Chondrocyte (in vitro differentiated cells): ENCODE data around the gene PREX1. TPM values are rescaled to one million over a fixed set of nuclear protein-coding genes. Genes with fewer than 3 reads are reported as not detected.

Experiments
- DNase-seq: peaks from one replicate; pipeline ENCODE4 v3.0.0; 2021; ENCODE audit warnings: mixed read lengths, low spot score
- H3K27ac Mint-ChIP-seq: one replicate; pipeline ENCODE4 v1.8.0; 2021; ENCODE audit warnings: mild to moderate bottlenecking, moderate library complexity, mixed read lengths; ENCODE audit not compliant: unreplicated experiment
- H3K27me3 Mint-ChIP-seq: 2 replicates; pipeline ENCODE4 v1.8.0; 2021; ENCODE audit warnings: low read depth, mixed read lengths
- H3K36me3 Mint-ChIP-seq: 2 replicates; pipeline ENCODE4 v1.8.0; 2021; ENCODE audit warnings: low read depth, mixed read lengths
- H3K4me1 Mint-ChIP-seq: 2 replicates; pipeline ENCODE4 v1.8.0; 2021; ENCODE audit warnings: low read depth, mild to moderate bottlenecking, mixed read lengths
- H3K4me3 Mint-ChIP-seq: one replicate; pipeline ENCODE4 v1.8.0; 2021; ENCODE audit warnings: mild to moderate bottlenecking, moderate library complexity, mixed read lengths; ENCODE audit not compliant: unreplicated experiment
- H3K9me3 Mint-ChIP-seq: 2 replicates; pipeline ENCODE4 v1.8.0; 2021; ENCODE audit warnings: low read depth, mixed read lengths
- CTCF ChIP-seq: fragments of 200-600 bp; sonication (generic); IDR thresholded peaks from 2 replicates; pipeline ENCODE4 v1.5.0; 2021; ENCODE audit warnings: antibody characterized with exemption, mild to moderate bottlenecking, moderate library complexity
- total RNA-seq: library from RNA; stranded (reverse); gene quantifications from 3 replicates; pipeline ENCODE4 v1.2.1, GENCODE V29; 2021

Gene PREX1
- total RNA-seq, 1 donor from 2014 or later: 3.0 TPM

- DNase-seq: peak; percentile 28
- Mint-ChIP-seq H3K4me1 (peaks cover 32% of the 10 kb centered on the region), H3K27ac (no peak overlapping the region), H3K9me3 (no peaks in the 10 kb centered on the region), H3K36me3 (no peaks in the 10 kb centered on the region), H3K4me3 (no peak overlapping the region), H3K27me3 (no peaks in the 10 kb centered on the region)
- TF ChIP-seq CTCF: no peak
Measured at GRCh38 chr20:48623906-48624265, 203.9 kb downstream of the PREX1 start.

GRCh38 chr20:48623176-48623905 lies 204.5 kb downstream of the PREX1 start:
- H3K9me3 Mint-ChIP-seq: no peaks in the 10 kb centered on the region
- H3K27me3 Mint-ChIP-seq: no peaks in the 10 kb centered on the region
- peak; percentile 48 for DNase-seq
- no peak overlapping the region for H3K27ac Mint-ChIP-seq
- H3K4me1 Mint-ChIP-seq: peaks cover 32% of the 10 kb centered on the region
- no peak for TF ChIP-seq CTCF
- no peak overlapping the region for H3K4me3 Mint-ChIP-seq
- H3K36me3 Mint-ChIP-seq: no peaks in the 10 kb centered on the region

- DNase-seq: peak; percentile 38
- Mint-ChIP-seq H3K4me3 (no peak overlapping the region), H3K27ac (no peak overlapping the region), H3K9me3 (no peaks in the 10 kb centered on the region), H3K27me3 (no peaks in the 10 kb centered on the region), H3K4me1 (peaks cover 32% of the 10 kb centered on the region), H3K36me3 (no peaks in the 10 kb centered on the region)
- TF ChIP-seq CTCF: no peak
Measured at GRCh38 chr20:48622421-48622820, 205.4 kb downstream of the PREX1 start.

- H3K4me1 Mint-ChIP-seq: peaks cover 32% of the 10 kb centered on the region
Measured at GRCh38 chr20:48621376-48622078, 206.3 kb downstream of the PREX1 start.

More at GRCh38 chr20:48621376-48622078, 206.3 kb downstream of the PREX1 start:
- H3K27ac Mint-ChIP-seq: no peak overlapping the region
- peak overlapping the region; percentile 77 for H3K4me3 Mint-ChIP-seq
- no peaks in the 10 kb centered on the region for H3K9me3 Mint-ChIP-seq
- peak; percentile 92 for DNase-seq
- TF ChIP-seq CTCF: no peak
- H3K36me3 Mint-ChIP-seq: no peaks in the 10 kb centered on the region
- no peaks in the 10 kb centered on the region for H3K27me3 Mint-ChIP-seq
